WTC11 (cell line): ENCODE measurements around the gene SIRT3. TPM values are rescaled to one million over a fixed set of nuclear protein-coding genes. Genes with fewer than 3 reads are reported as not detected.
A peak's percentile ranks its signal among the peaks of the same experiment; 100 is the strongest.

Experiments
- ATAC-seq: fragments of 200-7000 bp; cut with Tn5 transposase; 2 replicates; pipeline ENCODE4 v1.10.0; 2021; ENCODE audit warnings: mild to moderate bottlenecking, moderate library complexity
- CTCF ChIA-PET: fragments of 300-600 bp; sonication (Branson Sonifier 250); formaldehyde crosslinking; loops from one replicate; lab custom pipeline; 2021; ENCODE audit warnings: antibody characterized with exemption; lab: Charles Lee
- POLR2A ChIA-PET: fragments of 350-600 bp; sonication (Branson Sonifier 250); formaldehyde crosslinking; loops from one replicate; lab custom pipeline; 2021; ENCODE audit warnings: antibody characterized with exemption; lab: Charles Lee
- DNase-seq: peaks from one replicate; pipeline ENCODE4 v3.0.0; 2021; ENCODE audit warnings: low spot score
- H3K27ac Mint-ChIP-seq: 2 replicates; pipeline ENCODE4 v1.8.0; 2021; ENCODE audit warnings: mixed read lengths
- H3K27me3 Mint-ChIP-seq: 2 replicates; pipeline ENCODE4 v1.8.0; 2021; ENCODE audit warnings: low read depth, mild to moderate bottlenecking, moderate library complexity, mixed read lengths
- H3K36me3 Mint-ChIP-seq: 2 replicates; pipeline ENCODE4 v1.8.0; 2021; ENCODE audit warnings: mixed read lengths
- H3K4me1 Mint-ChIP-seq: 2 replicates; pipeline ENCODE4 v1.8.0; 2022; ENCODE audit warnings: mixed read lengths
- H3K4me3 Mint-ChIP-seq: 2 replicates; pipeline ENCODE4 v1.8.0; 2021; ENCODE audit warnings: mild to moderate bottlenecking, moderate library complexity, mixed read lengths
- H3K9me3 Mint-ChIP-seq: 2 replicates; pipeline ENCODE4 v1.8.0; 2021; ENCODE audit warnings: mixed read lengths
- ATF1 ChIP-seq: sonication (generic); formaldehyde crosslinking; IDR thresholded peaks from 2 replicates; pipeline ENCODE4 v1.8.1; 2023; ENCODE audit warnings: mild to moderate bottlenecking, moderate library complexity, missing genetic modification reagents
- GRHL2 ChIP-seq: fragments of 250-450 bp; sonication (Bioruptor Pico); IDR thresholded peaks from 2 replicates; pipeline ENCODE4 v1.8.0; 2022; ENCODE audit warnings: mild to moderate bottlenecking, moderate library complexity; ENCODE audit not compliant: insufficient replicate concordance, severe bottlenecking
- NR1H2 ChIP-seq: sonication (generic); formaldehyde crosslinking; IDR thresholded peaks from 2 replicates; pipeline ENCODE4 v1.9.0; 2021; ENCODE audit warnings: mild to moderate bottlenecking, moderate library complexity, missing genetic modification reagents
- NR3C1 ChIP-seq: sonication (generic); formaldehyde crosslinking; conservative IDR thresholded peaks from 2 replicates; pipeline ENCODE4 v1.8.1; 2023; ENCODE audit warnings: low read depth, mild to moderate bottlenecking, missing genetic modification reagents
- SP1 ChIP-seq: sonication (generic); formaldehyde crosslinking; conservative IDR thresholded peaks from 2 replicates; pipeline ENCODE4 v1.8.1; 2022; ENCODE audit warnings: missing genetic modification reagents
- TEAD1 ChIP-seq: sonication (generic); formaldehyde crosslinking; IDR thresholded peaks from 2 replicates; pipeline ENCODE4 v1.8.0; 2022; ENCODE audit warnings: mild to moderate bottlenecking, missing genetic modification reagents
- ZBTB21 ChIP-seq: sonication (generic); formaldehyde crosslinking; IDR thresholded peaks from 2 replicates; pipeline ENCODE4 v1.8.1; 2023; ENCODE audit warnings: mild to moderate bottlenecking, missing genetic modification reagents, borderline replicate concordance
- total RNA-seq: library from RNA; stranded (reverse); gene quantifications from 3 replicates; pipeline ENCODE4 v1.2.3, GENCODE V29; 2021
- TF ChIP-seq, protein P1 (sequence below): fragments of 200-600 bp; IDR thresholded peaks from 2 replicates; pipeline ENCODE4 v1.8.0; 2022; ENCODE audit warnings: antibody characterized with exemption
- TF ChIP-seq, protein P2 (sequence below): fragments of 250-450 bp; sonication (Bioruptor Pico); IDR thresholded peaks from 2 replicates; pipeline ENCODE4 v1.8.0; 2021; ENCODE audit warnings: mild to moderate bottlenecking
- TF ChIP-seq, protein P3 (sequence below): sonication (generic); formaldehyde crosslinking; conservative IDR thresholded peaks from 2 replicates; pipeline ENCODE4 v1.8.1; 2023; ENCODE audit warnings: mild to moderate bottlenecking, low read depth, missing genetic modification reagents, moderate library complexity
- TF ChIP-seq, protein P4 (sequence below): sonication (generic); formaldehyde crosslinking; IDR thresholded peaks from 2 replicates; pipeline ENCODE4 v1.8.0; 2022; ENCODE audit warnings: mild to moderate bottlenecking, missing genetic modification reagents
- TF ChIP-seq, protein P5 (sequence below): sonication (generic); formaldehyde crosslinking; IDR thresholded peaks from 2 replicates; pipeline ENCODE4 v1.8.0; 2023; ENCODE audit warnings: mild to moderate bottlenecking, missing genetic modification reagents
- TF ChIP-seq, protein P6 (sequence below): fragments of 250-450 bp; sonication (Bioruptor Pico); IDR thresholded peaks from 2 replicates; pipeline ENCODE4 v1.9.0; 2021; ENCODE audit warnings: moderate library complexity, mild to moderate bottlenecking, inconsistent platforms, borderline replicate concordance
- TF ChIP-seq, protein P7 (sequence below): sonication (generic); formaldehyde crosslinking; IDR thresholded peaks from 2 replicates; pipeline ENCODE4 v1.8.1; 2022; ENCODE audit warnings: mild to moderate bottlenecking, moderate library complexity, missing genetic modification reagents
- TF ChIP-seq, protein P8 (sequence below): sonication (generic); formaldehyde crosslinking; IDR thresholded peaks from 2 replicates; pipeline ENCODE4 v1.8.0; 2022; ENCODE audit warnings: mild to moderate bottlenecking, missing genetic modification reagents
- TF ChIP-seq, protein P9 (sequence below): fragments of 250-450 bp; sonication (Bioruptor Pico); IDR thresholded peaks from 2 replicates; pipeline ENCODE4 v2.1.2; 2022; ENCODE audit warnings: mild to moderate bottlenecking, moderate library complexity

Gene SIRT3
- total RNA-seq, 1 experiment from 2014 or later: 21.0 TPM

DNA sequence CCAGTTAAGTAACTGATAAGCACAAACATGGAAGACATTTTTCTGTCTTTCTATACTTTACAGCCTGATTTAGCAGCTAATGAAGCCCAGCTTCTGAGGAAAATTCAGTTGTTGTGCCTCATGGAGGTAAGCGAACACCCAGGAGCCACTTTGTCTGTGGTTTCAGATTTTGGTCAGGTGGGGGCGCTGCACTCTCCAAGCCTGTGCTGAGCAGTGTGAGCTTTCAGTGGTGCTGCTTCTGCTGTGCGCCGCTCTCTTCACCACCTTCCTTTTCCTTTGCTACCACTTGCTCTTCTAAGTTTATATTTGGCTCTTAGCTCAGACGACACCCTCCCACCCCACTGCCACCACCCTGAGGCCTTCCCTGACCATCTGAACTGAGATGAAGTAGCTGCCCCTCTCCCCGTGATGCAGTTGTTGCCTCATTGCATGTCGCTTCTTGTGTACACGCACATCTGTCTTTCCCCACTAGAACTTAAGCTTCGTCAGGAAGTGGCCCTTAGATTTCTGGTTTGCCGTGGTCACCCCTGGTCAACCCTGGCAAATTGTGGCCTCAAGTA is 14.7 kb upstream of the SIRT3 start (continued):
- TF ChIP-seq, protein P1, sequence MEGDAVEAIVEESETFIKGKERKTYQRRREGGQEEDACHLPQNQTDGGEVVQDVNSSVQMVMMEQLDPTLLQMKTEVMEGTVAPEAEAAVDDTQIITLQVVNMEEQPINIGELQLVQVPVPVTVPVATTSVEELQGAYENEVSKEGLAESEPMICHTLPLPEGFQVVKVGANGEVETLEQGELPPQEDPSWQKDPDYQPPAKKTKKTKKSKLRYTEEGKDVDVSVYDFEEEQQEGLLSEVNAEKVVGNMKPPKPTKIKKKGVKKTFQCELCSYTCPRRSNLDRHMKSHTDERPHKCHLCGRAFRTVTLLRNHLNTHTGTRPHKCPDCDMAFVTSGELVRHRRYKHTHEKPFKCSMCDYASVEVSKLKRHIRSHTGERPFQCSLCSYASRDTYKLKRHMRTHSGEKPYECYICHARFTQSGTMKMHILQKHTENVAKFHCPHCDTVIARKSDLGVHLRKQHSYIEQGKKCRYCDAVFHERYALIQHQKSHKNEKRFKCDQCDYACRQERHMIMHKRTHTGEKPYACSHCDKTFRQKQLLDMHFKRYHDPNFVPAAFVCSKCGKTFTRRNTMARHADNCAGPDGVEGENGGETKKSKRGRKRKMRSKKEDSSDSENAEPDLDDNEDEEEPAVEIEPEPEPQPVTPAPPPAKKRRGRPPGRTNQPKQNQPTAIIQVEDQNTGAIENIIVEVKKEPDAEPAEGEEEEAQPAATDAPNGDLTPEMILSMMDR: peak; percentile 92
- TF ChIP-seq, protein P2, sequence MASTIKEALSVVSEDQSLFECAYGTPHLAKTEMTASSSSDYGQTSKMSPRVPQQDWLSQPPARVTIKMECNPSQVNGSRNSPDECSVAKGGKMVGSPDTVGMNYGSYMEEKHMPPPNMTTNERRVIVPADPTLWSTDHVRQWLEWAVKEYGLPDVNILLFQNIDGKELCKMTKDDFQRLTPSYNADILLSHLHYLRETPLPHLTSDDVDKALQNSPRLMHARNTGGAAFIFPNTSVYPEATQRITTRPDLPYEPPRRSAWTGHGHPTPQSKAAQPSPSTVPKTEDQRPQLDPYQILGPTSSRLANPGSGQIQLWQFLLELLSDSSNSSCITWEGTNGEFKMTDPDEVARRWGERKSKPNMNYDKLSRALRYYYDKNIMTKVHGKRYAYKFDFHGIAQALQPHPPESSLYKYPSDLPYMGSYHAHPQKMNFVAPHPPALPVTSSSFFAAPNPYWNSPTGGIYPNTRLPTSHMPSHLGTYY: no peak
- TF ChIP-seq, protein P3, sequence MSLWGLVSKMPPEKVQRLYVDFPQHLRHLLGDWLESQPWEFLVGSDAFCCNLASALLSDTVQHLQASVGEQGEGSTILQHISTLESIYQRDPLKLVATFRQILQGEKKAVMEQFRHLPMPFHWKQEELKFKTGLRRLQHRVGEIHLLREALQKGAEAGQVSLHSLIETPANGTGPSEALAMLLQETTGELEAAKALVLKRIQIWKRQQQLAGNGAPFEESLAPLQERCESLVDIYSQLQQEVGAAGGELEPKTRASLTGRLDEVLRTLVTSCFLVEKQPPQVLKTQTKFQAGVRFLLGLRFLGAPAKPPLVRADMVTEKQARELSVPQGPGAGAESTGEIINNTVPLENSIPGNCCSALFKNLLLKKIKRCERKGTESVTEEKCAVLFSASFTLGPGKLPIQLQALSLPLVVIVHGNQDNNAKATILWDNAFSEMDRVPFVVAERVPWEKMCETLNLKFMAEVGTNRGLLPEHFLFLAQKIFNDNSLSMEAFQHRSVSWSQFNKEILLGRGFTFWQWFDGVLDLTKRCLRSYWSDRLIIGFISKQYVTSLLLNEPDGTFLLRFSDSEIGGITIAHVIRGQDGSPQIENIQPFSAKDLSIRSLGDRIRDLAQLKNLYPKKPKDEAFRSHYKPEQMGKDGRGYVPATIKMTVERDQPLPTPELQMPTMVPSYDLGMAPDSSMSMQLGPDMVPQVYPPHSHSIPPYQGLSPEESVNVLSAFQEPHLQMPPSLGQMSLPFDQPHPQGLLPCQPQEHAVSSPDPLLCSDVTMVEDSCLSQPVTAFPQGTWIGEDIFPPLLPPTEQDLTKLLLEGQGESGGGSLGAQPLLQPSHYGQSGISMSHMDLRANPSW: no peak
- TF ChIP-seq NR3C1 (CRISPR knock-in tag): no peak
- TF ChIP-seq, protein P4, sequence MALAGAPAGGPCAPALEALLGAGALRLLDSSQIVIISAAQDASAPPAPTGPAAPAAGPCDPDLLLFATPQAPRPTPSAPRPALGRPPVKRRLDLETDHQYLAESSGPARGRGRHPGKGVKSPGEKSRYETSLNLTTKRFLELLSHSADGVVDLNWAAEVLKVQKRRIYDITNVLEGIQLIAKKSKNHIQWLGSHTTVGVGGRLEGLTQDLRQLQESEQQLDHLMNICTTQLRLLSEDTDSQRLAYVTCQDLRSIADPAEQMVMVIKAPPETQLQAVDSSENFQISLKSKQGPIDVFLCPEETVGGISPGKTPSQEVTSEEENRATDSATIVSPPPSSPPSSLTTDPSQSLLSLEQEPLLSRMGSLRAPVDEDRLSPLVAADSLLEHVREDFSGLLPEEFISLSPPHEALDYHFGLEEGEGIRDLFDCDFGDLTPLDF (CRISPR knock-in tag): no peak
- TF ChIP-seq, protein P5, sequence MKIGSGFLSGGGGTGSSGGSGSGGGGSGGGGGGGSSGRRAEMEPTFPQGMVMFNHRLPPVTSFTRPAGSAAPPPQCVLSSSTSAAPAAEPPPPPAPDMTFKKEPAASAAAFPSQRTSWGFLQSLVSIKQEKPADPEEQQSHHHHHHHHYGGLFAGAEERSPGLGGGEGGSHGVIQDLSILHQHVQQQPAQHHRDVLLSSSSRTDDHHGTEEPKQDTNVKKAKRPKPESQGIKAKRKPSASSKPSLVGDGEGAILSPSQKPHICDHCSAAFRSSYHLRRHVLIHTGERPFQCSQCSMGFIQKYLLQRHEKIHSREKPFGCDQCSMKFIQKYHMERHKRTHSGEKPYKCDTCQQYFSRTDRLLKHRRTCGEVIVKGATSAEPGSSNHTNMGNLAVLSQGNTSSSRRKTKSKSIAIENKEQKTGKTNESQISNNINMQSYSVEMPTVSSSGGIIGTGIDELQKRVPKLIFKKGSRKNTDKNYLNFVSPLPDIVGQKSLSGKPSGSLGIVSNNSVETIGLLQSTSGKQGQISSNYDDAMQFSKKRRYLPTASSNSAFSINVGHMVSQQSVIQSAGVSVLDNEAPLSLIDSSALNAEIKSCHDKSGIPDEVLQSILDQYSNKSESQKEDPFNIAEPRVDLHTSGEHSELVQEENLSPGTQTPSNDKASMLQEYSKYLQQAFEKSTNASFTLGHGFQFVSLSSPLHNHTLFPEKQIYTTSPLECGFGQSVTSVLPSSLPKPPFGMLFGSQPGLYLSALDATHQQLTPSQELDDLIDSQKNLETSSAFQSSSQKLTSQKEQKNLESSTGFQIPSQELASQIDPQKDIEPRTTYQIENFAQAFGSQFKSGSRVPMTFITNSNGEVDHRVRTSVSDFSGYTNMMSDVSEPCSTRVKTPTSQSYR (CRISPR knock-in tag): no peak
- TF ChIP-seq, all 79 proteins: peak for 2

DNA sequence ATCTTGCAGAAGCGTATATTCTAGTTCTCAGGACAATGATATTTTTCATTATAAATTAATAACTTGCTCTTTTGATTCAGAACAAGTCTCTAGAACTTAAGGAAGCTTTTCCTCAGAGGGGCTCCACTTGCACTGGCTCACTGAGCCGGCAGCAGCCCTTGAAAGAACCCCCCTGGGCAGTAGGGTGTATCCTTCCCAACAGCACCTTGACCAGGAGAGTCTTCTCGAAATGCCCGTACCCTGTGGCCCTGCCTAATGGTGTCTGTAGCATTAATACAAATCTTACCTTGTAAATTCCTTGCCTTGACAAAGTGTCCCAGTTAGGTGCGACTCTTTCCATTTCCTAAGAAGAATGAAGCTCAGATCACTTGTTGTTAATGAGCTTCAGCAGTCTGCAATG is 14.1 kb upstream of the SIRT3 start:
- DNase-seq (no peak), ATAC-seq (no peak)
- CTCF ChIA-PET: interaction anchor here (0.6 to 4.5 kb wide), 62 partner anchors 9 to 304 kb away, joined by 3 to 96 read pairs (median 8); partner anchors contain the start of genes ANO9, BET1L, HRAS and IFITM2
- TF ChIP-seq, protein P6, sequence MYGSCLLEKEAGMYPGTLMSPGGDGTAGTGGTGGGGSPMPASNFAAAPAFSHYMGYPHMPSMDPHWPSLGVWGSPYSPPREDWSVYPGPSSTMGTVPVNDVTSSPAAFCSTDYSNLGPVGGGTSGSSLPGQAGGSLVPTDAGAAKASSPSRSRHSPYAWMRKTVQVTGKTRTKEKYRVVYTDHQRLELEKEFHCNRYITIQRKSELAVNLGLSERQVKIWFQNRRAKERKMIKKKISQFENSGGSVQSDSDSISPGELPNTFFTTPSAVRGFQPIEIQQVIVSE: no peak
- TF ChIP-seq GRHL2 (CRISPR knock-in tag): no peak
- no peaks in the 10 kb centered on the region for H3K27me3 Mint-ChIP-seq
- H3K9me3 Mint-ChIP-seq: no peaks in the 10 kb centered on the region
- H3K4me3 Mint-ChIP-seq: no peak overlapping the region
- peaks cover 73% of the 10 kb centered on the region for H3K36me3 Mint-ChIP-seq
- POLR2A ChIA-PET: interaction anchor here (1.1 to 1.9 kb wide), 5 partner anchors 39 to 105 kb away, joined by 3 to 9 read pairs (median 4); partner anchors contain the start of genes BET1L, IFITM2, PGGHG and RIC8A
- peak overlapping the region; percentile 93 for H3K27ac Mint-ChIP-seq
- H3K4me1 Mint-ChIP-seq: peaks cover 6% of the 10 kb centered on the region; the same call in 1 of the 2 replicates

DNA sequence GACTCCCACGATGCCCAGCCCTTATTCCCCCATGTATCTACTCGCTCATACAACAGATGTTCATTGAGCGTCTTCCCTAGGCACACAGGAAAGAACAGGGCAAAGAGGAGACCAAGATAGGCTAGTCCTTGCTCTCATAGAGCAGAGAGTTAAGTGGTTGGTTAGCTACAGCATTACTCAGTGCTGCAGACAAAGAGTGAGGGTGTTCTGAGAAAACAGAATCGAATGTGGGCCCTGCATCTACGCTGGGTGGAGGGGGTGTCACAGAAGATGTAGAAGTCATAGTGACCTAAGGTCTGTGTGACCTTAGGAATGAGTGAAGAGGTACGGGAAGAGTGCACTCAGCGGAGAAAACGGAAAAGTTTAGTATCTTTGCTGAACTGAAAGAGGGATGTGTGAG is 12.9 kb upstream of the SIRT3 start:
- peaks cover 81% of the 10 kb centered on the region for H3K36me3 Mint-ChIP-seq
- no peak for DNase-seq
- POLR2A ChIA-PET: no interaction called here
- H3K9me3 Mint-ChIP-seq: no peaks in the 10 kb centered on the region
- no peak for TF ChIP-seq ZBTB21 (CRISPR knock-in tag)
- TF ChIP-seq, protein P7, sequence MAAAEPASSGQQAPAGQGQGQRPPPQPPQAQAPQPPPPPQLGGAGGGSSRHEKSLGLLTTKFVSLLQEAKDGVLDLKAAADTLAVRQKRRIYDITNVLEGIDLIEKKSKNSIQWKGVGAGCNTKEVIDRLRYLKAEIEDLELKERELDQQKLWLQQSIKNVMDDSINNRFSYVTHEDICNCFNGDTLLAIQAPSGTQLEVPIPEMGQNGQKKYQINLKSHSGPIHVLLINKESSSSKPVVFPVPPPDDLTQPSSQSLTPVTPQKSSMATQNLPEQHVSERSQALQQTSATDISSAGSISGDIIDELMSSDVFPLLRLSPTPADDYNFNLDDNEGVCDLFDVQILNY (CRISPR knock-in tag): no peak
- TF ChIP-seq, protein P8, sequence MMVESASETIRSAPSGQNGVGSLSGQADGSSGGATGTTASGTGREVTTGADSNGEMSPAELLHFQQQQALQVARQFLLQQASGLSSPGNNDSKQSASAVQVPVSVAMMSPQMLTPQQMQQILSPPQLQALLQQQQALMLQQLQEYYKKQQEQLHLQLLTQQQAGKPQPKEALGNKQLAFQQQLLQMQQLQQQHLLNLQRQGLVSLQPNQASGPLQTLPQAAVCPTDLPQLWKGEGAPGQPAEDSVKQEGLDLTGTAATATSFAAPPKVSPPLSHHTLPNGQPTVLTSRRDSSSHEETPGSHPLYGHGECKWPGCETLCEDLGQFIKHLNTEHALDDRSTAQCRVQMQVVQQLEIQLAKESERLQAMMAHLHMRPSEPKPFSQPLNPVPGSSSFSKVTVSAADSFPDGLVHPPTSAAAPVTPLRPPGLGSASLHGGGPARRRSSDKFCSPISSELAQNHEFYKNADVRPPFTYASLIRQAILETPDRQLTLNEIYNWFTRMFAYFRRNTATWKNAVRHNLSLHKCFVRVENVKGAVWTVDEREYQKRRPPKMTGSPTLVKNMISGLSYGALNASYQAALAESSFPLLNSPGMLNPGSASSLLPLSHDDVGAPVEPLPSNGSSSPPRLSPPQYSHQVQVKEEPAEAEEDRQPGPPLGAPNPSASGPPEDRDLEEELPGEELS (CRISPR knock-in tag): no peak
- TF ChIP-seq, protein P9, sequence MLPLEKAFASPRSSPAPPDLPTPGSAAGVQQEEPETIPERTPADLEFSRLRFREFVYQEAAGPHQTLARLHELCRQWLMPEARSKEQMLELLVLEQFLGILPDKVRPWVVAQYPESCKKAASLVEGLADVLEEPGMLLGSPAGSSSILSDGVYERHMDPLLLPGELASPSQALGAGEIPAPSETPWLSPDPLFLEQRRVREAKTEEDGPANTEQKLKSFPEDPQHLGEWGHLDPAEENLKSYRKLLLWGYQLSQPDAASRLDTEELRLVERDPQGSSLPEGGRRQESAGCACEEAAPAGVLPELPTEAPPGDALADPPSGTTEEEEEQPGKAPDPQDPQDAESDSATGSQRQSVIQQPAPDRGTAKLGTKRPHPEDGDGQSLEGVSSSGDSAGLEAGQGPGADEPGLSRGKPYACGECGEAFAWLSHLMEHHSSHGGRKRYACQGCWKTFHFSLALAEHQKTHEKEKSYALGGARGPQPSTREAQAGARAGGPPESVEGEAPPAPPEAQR (CRISPR knock-in tag): no peak
- no peak for TF ChIP-seq TEAD1 (CRISPR knock-in tag)
- no peak for TF ChIP-seq SP1 (CRISPR knock-in tag)
- no peak for TF ChIP-seq ATF1 (CRISPR knock-in tag)
- TF ChIP-seq NR1H2 (CRISPR knock-in tag): no peak
- TF ChIP-seq, all 79 proteins: peak for 0
- H3K4me3 Mint-ChIP-seq: no peak overlapping the region
- H3K27me3 Mint-ChIP-seq: no peaks in the 10 kb centered on the region
- H3K27ac Mint-ChIP-seq: no peak overlapping the region; the same call in 1 of the 2 replicates
- CTCF ChIA-PET: interaction anchor here (0.7 kb wide), 1 partner anchor 57 kb away, joined by 3 read pairs; no protein-coding TSS in a partner anchor
- no peak for ATAC-seq
- H3K4me1 Mint-ChIP-seq: peaks cover 6% of the 10 kb centered on the region; the same call in 1 of the 2 replicates
